ENCODE measurements around the gene ACE.

The ACE gene

DNA sequence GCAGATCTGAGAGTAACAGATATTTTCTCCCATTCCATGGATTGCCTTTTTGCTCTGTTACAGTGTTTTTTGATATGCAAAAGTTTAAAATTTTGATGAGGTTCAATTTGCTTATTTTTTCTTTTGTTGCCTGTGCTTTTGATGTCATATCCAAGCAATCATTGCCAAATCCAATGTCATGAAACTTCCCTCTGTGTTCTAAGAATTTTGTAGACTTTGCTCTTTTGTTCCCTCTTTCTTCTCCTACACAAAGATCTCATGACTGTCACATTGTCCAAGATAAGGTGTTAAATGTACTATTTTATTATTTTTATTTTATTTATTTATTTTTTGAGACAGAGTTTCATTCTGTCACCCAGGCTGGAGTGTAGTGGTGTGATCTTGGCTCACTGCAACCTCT, 27.4 kb downstream of the ACE start:
- no peak for DNase-seq (ENCODE audit: low read depth, low spot score)
- no peak overlapping the region for H3K4me3 ChIP-seq (ENCODE audit: low read length)

GRCh38 chr17:63505341-63505740, 28.5 kb downstream of the ACE start:
- no peak for DNase-seq (ENCODE audit: low read depth, low spot score)
- H3K4me3 ChIP-seq (ENCODE audit: low read length) = no peak overlapping the region

DNA sequence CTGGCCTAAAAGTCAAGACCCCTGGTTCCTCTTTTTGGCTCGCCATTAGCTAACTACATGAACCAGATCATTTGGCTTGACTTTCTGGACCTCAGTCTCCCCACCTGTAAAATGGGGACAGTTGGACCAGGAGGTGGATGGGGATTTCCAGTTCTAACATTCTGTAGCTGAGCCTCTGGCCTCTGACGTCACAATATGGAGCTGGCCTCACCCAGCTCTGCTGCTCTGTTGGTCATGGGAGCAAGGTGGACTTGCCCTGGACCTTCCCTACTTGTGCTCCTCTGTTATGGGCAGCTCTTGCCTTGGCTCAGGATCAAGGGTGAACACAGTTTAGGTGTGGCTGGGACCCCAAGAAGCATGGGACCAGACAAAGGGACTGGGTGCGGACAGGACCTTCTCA, 29.8 kb downstream of the ACE start:
- no peak overlapping the region for H3K4me3 ChIP-seq (ENCODE audit: low read length)
- DNase-seq (ENCODE audit: low read depth, low spot score) = no peak

DNA sequence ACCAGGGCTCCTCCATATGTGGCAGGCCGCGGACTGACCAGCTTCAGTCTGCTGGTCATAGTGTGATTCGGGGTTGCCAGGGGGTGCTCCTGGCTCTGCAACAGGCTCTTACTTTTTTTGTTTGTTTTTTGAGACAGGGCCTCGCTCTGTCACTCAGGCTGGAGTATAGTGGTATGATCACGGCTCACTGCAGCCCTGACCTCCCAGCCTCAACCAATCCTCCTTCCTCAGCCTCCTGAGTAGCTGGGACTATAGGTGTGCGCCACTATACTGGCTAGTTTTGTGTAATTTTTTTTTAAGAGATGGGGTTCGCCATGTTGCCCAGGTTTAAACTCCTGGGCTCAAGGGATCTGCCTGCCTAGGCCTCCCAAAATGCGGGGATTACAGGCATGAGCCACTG, 34.5 kb downstream of the ACE start:
- no peak overlapping the region for H3K4me3 ChIP-seq (ENCODE audit: low read length)
- no peak for DNase-seq (ENCODE audit: low read depth, low spot score)

DNA sequence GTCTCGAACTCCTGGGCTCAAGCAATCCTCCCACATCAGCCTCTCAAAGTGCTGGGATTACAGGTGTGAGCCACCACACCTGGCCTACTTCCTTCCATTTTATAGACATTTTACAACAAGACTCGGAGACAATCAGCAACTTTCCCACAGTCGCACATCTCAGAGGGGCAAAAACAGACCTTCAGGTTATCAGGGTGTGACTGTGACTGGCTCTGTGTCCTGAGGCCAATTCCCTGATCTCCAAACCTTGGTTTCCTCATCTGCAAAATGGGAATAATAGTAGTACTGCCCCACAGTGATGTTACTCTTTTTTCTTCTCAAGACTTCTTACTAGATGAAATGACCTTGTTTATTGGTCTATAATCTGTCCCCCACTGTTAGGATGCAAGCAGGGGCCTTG, 35.5 kb downstream of the ACE start:
- no peak for DNase-seq (ENCODE audit: low read depth, low spot score)
- no peak overlapping the region for H3K4me3 ChIP-seq (ENCODE audit: low read length)

GRCh38 chr17:63512896-63513644, 36.2 kb downstream of the ACE start:
- H3K4me3 ChIP-seq (ENCODE audit: low read length) = no peak overlapping the region
- DNase-seq (ENCODE audit: low read depth, low spot score) = no peak

DNA sequence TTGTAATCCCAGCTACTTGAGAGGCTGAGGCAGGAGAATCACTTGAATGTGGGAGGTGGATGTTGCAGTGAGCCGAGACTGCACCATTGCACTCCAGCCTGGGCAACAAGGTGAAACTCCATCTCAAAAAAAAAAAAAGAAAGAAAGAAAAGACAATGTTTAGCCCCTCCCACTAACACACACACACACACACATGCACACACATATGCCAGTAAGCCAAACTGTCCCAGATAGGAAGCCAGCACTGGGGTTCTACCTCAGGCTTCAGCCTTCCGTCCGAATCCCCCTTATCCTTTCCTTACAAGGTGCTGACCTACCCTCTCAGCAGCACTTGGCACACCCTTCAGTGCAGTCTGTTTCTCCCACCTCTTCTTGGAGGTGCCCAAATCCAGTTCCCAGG, 37.6 kb downstream of the ACE start:
- no peak overlapping the region for H3K4me3 ChIP-seq (ENCODE audit: low read length)
- no peak for DNase-seq (ENCODE audit: low read depth, low spot score)

DNA sequence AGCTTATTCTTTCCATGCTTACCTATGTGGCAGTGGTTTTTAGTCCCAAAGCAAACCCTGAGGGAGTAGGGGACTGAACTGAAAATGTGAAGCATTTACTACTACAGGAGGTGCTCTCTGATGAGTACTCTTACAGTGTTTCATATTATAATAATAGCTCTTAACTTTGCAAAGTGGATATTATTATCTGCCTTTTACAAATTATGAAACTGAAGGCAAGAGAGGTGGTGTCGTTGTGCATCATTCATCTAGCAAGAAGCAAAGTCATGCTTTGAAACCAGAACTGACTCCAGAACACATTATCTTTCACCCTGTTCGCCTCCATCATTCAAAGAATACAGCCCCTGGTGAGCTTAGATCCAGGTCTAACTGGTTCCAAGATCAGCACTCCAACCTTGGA, 38.1 kb downstream of the ACE start:
- no peak overlapping the region for H3K4me3 ChIP-seq (ENCODE audit: low read length)
- DNase-seq (ENCODE audit: low read depth, low spot score) = no peak

DNA sequence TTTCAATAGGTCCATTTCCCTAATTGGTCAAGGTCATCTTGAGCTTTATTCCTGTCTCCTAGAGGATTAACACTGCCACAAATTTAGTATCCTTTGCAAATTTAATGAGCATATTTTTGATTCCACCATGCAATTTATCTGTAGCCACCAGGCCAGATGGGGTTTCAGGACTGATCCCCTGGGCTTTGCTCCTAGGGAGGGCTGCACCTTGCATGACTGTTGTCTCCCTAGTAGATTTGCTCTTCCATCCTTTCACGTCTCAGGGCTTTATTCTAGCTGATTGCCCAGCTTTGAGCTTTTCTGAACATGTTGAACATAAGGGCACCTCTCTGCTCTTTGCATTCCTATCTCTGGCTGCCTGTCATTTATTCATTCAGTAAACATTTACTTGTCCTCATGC, 38.6 kb downstream of the ACE start:
- no peak for DNase-seq (ENCODE audit: low read depth, low spot score)
- H3K4me3 ChIP-seq (ENCODE audit: low read length) = no peak overlapping the region

- DNase-seq (ENCODE audit: low read depth, low spot score) = no peak
- H3K4me3 ChIP-seq (ENCODE audit: low read length) = no peak overlapping the region
Observed at GRCh38 chr17:63516910-63517824, 40.3 kb downstream of the ACE start.

GRCh38 chr17:63517825-63518534, 41.1 kb downstream of the ACE start:
- H3K4me3 ChIP-seq (ENCODE audit: low read length) = no peak overlapping the region
- DNase-seq (ENCODE audit: low read depth, low spot score) = no peak

GRCh38 chr17:63519116-63519881, 42.4 kb downstream of the ACE start:
- no peak for DNase-seq (ENCODE audit: low read depth, low spot score)
- H3K4me3 ChIP-seq (ENCODE audit: low read length) = no peak overlapping the region

GRCh38 chr17:63519972-63520882, 43.4 kb downstream of the ACE start:
- DNase-seq (ENCODE audit: low read depth, low spot score) = no peak
- H3K4me3 ChIP-seq (ENCODE audit: low read length) = no peak overlapping the region

DNA sequence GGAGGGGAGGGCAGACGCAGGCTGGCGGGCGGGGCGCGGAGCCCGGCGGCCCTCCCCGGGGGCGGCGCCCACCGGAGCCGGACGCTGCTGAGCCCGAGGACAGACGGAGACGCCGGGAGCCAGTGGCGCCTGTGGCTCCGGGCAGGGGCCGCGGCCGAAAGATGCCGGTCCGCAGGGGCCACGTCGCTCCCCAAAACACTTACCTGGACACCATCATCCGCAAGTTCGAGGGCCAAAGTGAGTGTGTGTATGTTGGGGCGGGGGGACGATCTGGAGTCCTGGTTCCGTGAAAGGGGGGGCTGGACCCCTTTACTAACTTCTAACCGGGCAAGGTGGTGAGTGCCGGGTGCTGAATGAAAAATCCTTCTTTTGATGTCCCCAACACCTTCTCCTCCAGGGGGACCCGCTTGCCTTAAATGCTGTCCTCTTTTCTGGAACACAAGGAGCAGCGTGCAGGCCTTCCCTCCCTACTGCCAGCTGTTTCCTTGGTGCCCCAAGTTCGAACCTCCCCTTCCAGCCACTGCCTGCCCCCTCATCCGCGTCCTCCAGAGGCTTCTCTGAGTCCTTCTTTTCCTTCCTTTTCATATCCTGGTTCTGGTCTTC, 46.5 kb downstream of the ACE start, which contains the start of gene KCNH6:
TSS of gene KCNH6 (plus strand) at position 106 of the 603 bp plus-strand sequence. CDS start at position 162, 56 bp downstream.
- no peak for DNase-seq (ENCODE audit: low read depth, low spot score)
- H3K4me3 ChIP-seq (ENCODE audit: low read length) = no peak within 1 kb of the TSS

GRCh38 chr17:63524051-63524450, 47.2 kb downstream of the ACE start:
- no peak for DNase-seq (ENCODE audit: low read depth, low spot score)

DNA sequence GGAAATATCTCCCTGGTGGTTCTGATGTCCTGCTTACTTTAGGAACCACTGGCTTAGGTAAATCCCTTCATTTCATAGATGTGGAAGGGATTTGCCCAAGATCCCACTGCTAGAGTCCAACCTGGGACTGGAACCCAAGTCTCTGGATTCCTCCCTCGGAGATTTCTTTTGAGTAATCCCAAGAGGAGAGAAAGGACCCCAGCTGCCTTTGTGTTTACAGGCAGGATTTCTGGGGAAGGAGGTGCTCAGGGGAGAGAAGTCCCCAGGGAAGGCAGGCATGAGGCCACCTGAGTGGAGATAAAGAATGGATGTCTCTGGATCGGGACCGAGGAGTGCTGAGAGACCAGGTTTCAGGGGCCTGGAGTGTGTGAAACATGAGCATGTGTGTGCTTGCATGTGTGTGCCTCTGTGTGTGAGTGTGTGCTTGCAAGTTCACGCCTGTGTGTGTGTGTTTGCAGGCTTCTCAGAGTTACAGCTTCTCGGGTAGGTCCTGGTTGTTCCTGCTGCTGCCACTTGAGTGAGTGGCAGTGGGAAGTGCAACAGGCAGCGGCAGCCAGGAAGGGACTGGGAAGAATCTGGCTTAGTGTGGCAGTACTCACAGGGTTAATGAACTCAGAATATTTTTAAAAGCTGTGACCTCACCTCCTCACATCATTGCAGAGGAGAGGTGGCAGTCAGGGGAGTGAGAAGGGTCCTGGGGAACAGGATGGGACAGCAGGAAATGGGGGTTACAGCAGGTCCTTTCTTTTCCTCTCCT, 48.5 kb downstream of the ACE start:
- H3K4me3 ChIP-seq (ENCODE audit: low read length) = no peak overlapping the region

More at GRCh38 chr17:63524051-63524450, 47.2 kb downstream of the ACE start:
- H3K4me3 ChIP-seq (ENCODE audit: low read length) = no peak overlapping the region

GRCh38 chr17:63526861-63527260, 50.0 kb downstream of the ACE start:
- H3K4me3 ChIP-seq (ENCODE audit: low read length) = no peak overlapping the region
- no peak for DNase-seq (ENCODE audit: low read depth, low spot score)

More for the DNA sequence above, 48.5 kb downstream of the ACE start:
- DNase-seq (ENCODE audit: low read depth, low spot score) = no peak

Data from Jurkat, Clone E6-1 (cell line).